Measurements from ENCODE around the gene PTGDS.

GRCh38 chr9:136961279-136962065 lies 15.8 kb upstream of the PTGDS start:
- TF ChIP-seq CTBP1 (IDR thresholded peaks at IDR 0.05; ENCODE audit: borderline replicate concordance) = no peak
- TF ChIP-seq L3MBTL2 (conservative IDR thresholded peaks at IDR 0.05) = no peak
